ENCODE results near the gene ZMIZ2.
A peak's percentile ranks its signal among the peaks of the same experiment; 100 is the strongest.
"Not testable (repeated sequence)": the region's sequence is repeated elsewhere in the genome, so short reads cannot be mapped to it uniquely, and the experiment has no call there.

Gene ZMIZ2, protein sequence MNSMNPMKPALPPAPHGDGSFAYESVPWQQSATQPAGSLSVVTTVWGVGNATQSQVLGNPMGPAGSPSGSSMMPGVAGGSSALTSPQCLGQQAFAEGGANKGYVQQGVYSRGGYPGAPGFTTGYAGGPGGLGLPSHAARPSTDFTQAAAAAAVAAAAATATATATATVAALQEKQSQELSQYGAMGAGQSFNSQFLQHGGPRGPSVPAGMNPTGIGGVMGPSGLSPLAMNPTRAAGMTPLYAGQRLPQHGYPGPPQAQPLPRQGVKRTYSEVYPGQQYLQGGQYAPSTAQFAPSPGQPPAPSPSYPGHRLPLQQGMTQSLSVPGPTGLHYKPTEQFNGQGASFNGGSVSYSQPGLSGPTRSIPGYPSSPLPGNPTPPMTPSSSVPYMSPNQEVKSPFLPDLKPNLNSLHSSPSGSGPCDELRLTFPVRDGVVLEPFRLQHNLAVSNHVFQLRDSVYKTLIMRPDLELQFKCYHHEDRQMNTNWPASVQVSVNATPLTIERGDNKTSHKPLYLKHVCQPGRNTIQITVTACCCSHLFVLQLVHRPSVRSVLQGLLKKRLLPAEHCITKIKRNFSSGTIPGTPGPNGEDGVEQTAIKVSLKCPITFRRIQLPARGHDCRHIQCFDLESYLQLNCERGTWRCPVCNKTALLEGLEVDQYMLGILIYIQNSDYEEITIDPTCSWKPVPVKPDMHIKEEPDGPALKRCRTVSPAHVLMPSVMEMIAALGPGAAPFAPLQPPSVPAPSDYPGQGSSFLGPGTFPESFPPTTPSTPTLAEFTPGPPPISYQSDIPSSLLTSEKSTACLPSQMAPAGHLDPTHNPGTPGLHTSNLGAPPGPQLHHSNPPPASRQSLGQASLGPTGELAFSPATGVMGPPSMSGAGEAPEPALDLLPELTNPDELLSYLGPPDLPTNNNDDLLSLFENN

GRCh38 chr7:44748045-44748947 is at the start of gene ZMIZ2:
Gene ZMIZ2, plus strand, starts transcription at chr7:44748847. Its CDS starts 7,403 bp downstream, at chr7:44756250.
- Histone ChIP-seq H3K4me1 (ENCODE audit: control insufficient read depth in 5 of 5, insufficient read depth in 5 of 5, low read length in 5 of 5) (peaks cover 8 to 33% (median 29%) of the 10 kb centered on the region in 5 donors), H3K9ac (ENCODE audit: low read length in 5 of 5) (peak within 1 kb of the TSS; percentile 48 to 87 (median 77)), H3K27ac (ENCODE audit: low read depth, low read length) (peak within 1 kb of the TSS; percentile 83), H3K4me3 (ENCODE audit: low read depth in 1 of 5, low read length in 5 of 5) (peak within 1 kb of the TSS; percentile 76 to 95 (median 88)), H3K36me3 (ENCODE audit: control insufficient read depth in 5 of 5, insufficient read depth in 5 of 5, low read length in 5 of 5) (peaks cover 0 to 6% (median 0%) of the 10 kb centered on the region in 5 donors), H3K9me3 (ENCODE audit: control insufficient read depth in 5 of 5, low read length in 5 of 5) (no peaks in the 10 kb centered on the region), H3K27me3 (ENCODE audit: control insufficient read depth in 5 of 5, insufficient read depth in 4 of 5, low read length in 5 of 5) (no peaks in the 10 kb centered on the region)

DNA sequence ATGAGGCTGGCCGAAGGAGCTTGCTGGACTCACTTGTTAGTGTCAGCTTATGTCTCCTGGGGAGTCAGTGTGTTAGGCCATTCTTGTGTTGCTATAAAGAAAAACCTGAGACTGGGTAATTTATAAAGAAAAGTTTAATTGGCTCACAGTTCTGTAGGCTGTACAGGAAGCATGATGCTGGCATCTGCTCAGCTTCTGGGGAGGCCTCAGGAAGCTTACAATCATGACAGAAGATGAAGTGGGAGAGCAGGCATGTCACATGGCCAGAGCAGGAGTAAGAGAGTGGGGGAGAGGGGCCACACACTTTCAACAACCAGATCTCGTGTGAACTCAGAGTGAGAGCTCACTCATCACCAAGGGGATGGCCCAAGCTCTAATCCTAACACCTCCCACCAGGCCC is 49.0 kb upstream of the ZMIZ2 start:
- H3K9me3 ChIP-seq (ENCODE audit: control insufficient read depth in 5 of 5, low read length in 5 of 5); H3K4me1 ChIP-seq (ENCODE audit: control insufficient read depth in 5 of 5, insufficient read depth in 5 of 5, low read length in 5 of 5); H3K9ac ChIP-seq (ENCODE audit: low read length in 5 of 5); H3K27me3 ChIP-seq (ENCODE audit: control insufficient read depth in 5 of 5, insufficient read depth in 4 of 5, low read length in 5 of 5); H3K4me3 ChIP-seq (ENCODE audit: low read depth in 1 of 5, low read length in 5 of 5); H3K27ac ChIP-seq (ENCODE audit: low read depth, low read length): not testable (repeated sequence)
- H3K36me3 ChIP-seq (ENCODE audit: control insufficient read depth in 5 of 5, insufficient read depth in 5 of 5, low read length in 5 of 5) = peaks cover 0 to 77% (median 65%) of the 10 kb centered on the region in 5 donors

GRCh38 chr7:44700322-44700721 is 48.3 kb upstream of the ZMIZ2 start:
- Histone ChIP-seq H3K27me3 (ENCODE audit: control insufficient read depth in 5 of 5, insufficient read depth in 4 of 5, low read length in 5 of 5) (no peaks in the 10 kb centered on the region), H3K9ac (ENCODE audit: low read length in 5 of 5) (no peak overlapping the region), H3K36me3 (ENCODE audit: control insufficient read depth in 5 of 5, insufficient read depth in 5 of 5, low read length in 5 of 5) (peaks cover 0 to 72% (median 58%) of the 10 kb centered on the region in 5 donors), H3K4me1 (ENCODE audit: control insufficient read depth in 5 of 5, insufficient read depth in 5 of 5, low read length in 5 of 5) (no peaks in the 10 kb centered on the region), H3K4me3 (ENCODE audit: low read depth in 1 of 5, low read length in 5 of 5) (no peak overlapping the region), H3K27ac (ENCODE audit: low read depth, low read length) (no peak overlapping the region), H3K9me3 (ENCODE audit: control insufficient read depth in 5 of 5, low read length in 5 of 5) (no peaks in the 10 kb centered on the region)

GRCh38 chr7:44703391-44703790 is 45.3 kb upstream of the ZMIZ2 start:
- peaks cover 2 to 62% (median 49%) of the 10 kb centered on the region in 5 donors for H3K36me3 ChIP-seq (ENCODE audit: control insufficient read depth in 5 of 5, insufficient read depth in 5 of 5, low read length in 5 of 5)
- H3K4me1 ChIP-seq (ENCODE audit: control insufficient read depth in 5 of 5, insufficient read depth in 5 of 5, low read length in 5 of 5); H3K4me3 ChIP-seq (ENCODE audit: low read depth in 1 of 5, low read length in 5 of 5); H3K27me3 ChIP-seq (ENCODE audit: control insufficient read depth in 5 of 5, insufficient read depth in 4 of 5, low read length in 5 of 5); H3K27ac ChIP-seq (ENCODE audit: low read depth, low read length); H3K9ac ChIP-seq (ENCODE audit: low read length in 5 of 5); H3K9me3 ChIP-seq (ENCODE audit: control insufficient read depth in 5 of 5, low read length in 5 of 5): not testable (repeated sequence)

DNA sequence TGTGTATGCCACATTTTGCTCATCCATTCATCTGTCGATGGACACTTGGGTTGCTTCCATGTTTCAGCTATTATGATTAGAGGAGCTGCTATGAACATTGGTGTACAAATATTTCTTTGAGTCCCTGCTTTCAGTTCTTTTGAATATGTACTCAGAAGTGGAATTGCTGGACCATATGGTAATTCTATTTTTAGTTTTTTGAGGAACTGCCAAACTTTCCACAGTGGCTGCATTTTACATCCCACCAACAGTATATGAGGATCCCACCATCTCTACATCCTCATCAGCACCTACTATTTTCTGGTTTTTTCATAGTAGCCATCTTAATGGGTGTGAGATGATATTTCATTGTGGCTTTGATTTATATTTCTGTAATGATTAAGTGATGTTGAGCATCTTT is 44.7 kb upstream of the ZMIZ2 start:
- no peaks in the 10 kb centered on the region for H3K9me3 ChIP-seq (ENCODE audit: control insufficient read depth in 5 of 5, low read length in 5 of 5)
- H3K9ac ChIP-seq (ENCODE audit: low read length in 5 of 5) = no peak overlapping the region
- no peaks in the 10 kb centered on the region for H3K4me1 ChIP-seq (ENCODE audit: control insufficient read depth in 5 of 5, insufficient read depth in 5 of 5, low read length in 5 of 5)
- H3K36me3 ChIP-seq (ENCODE audit: control insufficient read depth in 5 of 5, insufficient read depth in 5 of 5, low read length in 5 of 5) = peaks cover 2 to 65% (median 53%) of the 10 kb centered on the region in 5 donors
- no peaks in the 10 kb centered on the region for H3K27me3 ChIP-seq (ENCODE audit: control insufficient read depth in 5 of 5, insufficient read depth in 4 of 5, low read length in 5 of 5)
- H3K4me3 ChIP-seq (ENCODE audit: low read depth in 1 of 5, low read length in 5 of 5) = no peak overlapping the region
- H3K27ac ChIP-seq (ENCODE audit: low read depth, low read length) = no peak overlapping the region

DNA sequence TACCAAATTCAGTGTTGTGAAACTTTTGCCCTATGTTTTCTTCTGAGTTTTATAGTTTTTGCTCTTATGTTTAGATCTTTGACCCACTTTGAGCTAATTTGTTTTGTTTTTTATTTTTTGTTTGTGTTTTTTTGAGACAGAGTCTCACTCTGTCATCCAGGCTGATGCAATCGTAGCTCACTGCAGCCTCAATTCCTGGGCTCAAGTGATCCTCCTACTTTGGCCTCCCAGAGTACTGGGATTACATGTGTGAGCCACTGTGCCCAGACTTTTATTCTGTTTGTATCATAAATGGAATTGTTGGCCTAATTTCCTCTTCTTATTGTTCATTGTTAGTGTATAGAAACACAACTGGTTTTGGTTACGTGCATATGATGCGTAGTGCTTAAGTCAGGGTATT is 43.2 kb upstream of the ZMIZ2 start:
- no peak overlapping the region for H3K4me3 ChIP-seq (ENCODE audit: low read depth in 1 of 5, low read length in 5 of 5)
- H3K9ac ChIP-seq (ENCODE audit: low read length in 5 of 5) = no peak overlapping the region
- no peaks in the 10 kb centered on the region for H3K27me3 ChIP-seq (ENCODE audit: control insufficient read depth in 5 of 5, insufficient read depth in 4 of 5, low read length in 5 of 5)
- H3K9me3 ChIP-seq (ENCODE audit: control insufficient read depth in 5 of 5, low read length in 5 of 5) = no peaks in the 10 kb centered on the region
- no peak overlapping the region for H3K27ac ChIP-seq (ENCODE audit: low read depth, low read length)
- H3K4me1 ChIP-seq (ENCODE audit: control insufficient read depth in 5 of 5, insufficient read depth in 5 of 5, low read length in 5 of 5) = no peaks in the 10 kb centered on the region
- peaks cover 2 to 67% (median 55%) of the 10 kb centered on the region in 5 donors for H3K36me3 ChIP-seq (ENCODE audit: control insufficient read depth in 5 of 5, insufficient read depth in 5 of 5, low read length in 5 of 5)

DNA sequence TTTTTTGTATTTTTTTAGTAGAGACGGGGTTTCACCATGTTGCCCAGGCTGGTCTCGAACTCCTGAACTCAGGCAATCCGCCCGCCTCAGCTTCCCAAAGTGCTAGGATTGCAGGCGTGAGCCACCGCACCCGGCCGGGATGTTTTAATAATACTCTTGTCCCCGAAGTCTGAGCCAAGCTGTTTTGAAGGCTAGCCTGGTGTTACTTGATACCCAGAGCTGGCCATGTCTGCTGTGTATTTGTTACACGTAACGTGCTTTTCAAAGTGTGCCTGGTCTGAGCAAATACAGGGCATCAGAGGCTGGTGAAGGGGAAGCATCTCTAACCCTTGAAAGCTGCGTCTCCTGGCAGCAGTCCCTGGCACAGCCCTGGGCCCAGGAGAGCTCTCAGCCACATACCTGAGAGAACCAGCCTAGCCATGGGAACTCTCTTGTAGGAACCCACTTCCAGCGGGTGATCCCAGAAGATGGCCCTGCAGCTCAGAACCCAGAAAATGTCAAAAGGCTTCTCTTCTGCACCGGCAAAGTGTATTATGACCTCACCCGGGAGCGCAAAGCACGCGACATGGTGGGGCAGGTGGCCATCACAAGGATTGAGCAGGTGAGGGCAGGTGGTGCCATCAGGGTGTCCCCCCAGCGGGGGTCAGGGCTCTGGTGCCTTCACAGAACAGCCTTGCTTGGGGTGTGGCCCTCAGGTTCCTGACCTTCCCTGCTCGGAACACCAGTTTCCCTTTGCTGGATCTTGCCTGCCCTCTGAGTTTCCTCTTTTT is 41.7 kb upstream of the ZMIZ2 start:
- no peaks in the 10 kb centered on the region for H3K4me1 ChIP-seq (ENCODE audit: control insufficient read depth in 5 of 5, insufficient read depth in 5 of 5, low read length in 5 of 5)
- H3K4me3 ChIP-seq (ENCODE audit: low read depth in 1 of 5, low read length in 5 of 5) = no peak overlapping the region
- H3K9me3 ChIP-seq (ENCODE audit: control insufficient read depth in 5 of 5, low read length in 5 of 5) = no peaks in the 10 kb centered on the region
- H3K27me3 ChIP-seq (ENCODE audit: control insufficient read depth in 5 of 5, insufficient read depth in 4 of 5, low read length in 5 of 5) = no peaks in the 10 kb centered on the region
- H3K9ac ChIP-seq (ENCODE audit: low read length in 5 of 5) = no peak overlapping the region
- no peak overlapping the region for H3K27ac ChIP-seq (ENCODE audit: low read depth, low read length)
- H3K36me3 ChIP-seq (ENCODE audit: control insufficient read depth in 5 of 5, insufficient read depth in 5 of 5, low read length in 5 of 5) = peaks cover 2 to 51% (median 41%) of the 10 kb centered on the region in 5 donors

GRCh38 chr7:44707558-44708230 is 41.0 kb upstream of the ZMIZ2 start:
- Histone ChIP-seq H3K4me3 (ENCODE audit: low read depth in 1 of 5, low read length in 5 of 5) (no peak overlapping the region), H3K9me3 (ENCODE audit: control insufficient read depth in 5 of 5, low read length in 5 of 5) (no peaks in the 10 kb centered on the region), H3K36me3 (ENCODE audit: control insufficient read depth in 5 of 5, insufficient read depth in 5 of 5, low read length in 5 of 5) (peaks cover 2 to 48% (median 37%) of the 10 kb centered on the region in 5 donors), H3K27me3 (ENCODE audit: control insufficient read depth in 5 of 5, insufficient read depth in 4 of 5, low read length in 5 of 5) (no peaks in the 10 kb centered on the region), H3K4me1 (ENCODE audit: control insufficient read depth in 5 of 5, insufficient read depth in 5 of 5, low read length in 5 of 5) (no peaks in the 10 kb centered on the region), H3K9ac (ENCODE audit: low read length in 5 of 5) (no peak overlapping the region), H3K27ac (ENCODE audit: low read depth, low read length) (no peak overlapping the region)
